Measurements from ENCODE around the gene PANK2.
"Not testable (repeated sequence)": the region's sequence is repeated elsewhere in the genome, so short reads cannot be mapped to it uniquely, and the experiment has no call there.

PANK2 gene

GRCh38 chr20:3888622-3889488, at the start of gene PANK2:
TSS of gene PANK2 (plus strand) at chr20:3889387.
- peak; percentile 84 to 95 (median 92) for DNase-seq

DNA sequence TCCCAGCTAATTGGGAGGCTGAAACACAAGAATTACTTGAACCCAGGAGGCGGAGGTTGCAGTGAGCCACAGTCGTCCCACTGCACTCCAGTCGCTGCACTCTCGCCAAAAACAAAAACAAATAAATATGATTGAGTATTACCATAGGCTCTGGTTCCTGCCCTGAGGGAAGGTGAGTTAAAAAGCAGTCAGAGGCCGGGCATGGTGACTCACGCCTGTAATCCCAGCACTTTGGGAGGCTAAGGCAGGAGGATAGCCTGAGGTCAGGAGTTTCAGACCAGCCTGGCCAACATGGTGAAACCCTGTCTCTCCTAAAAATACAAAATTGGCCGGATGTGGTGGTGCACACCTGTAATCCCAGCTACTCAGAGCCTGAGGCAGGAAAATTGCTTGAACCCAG, 49.0 kb upstream of the PANK2 start:
- not testable (repeated sequence) for DNase-seq

GRCh38 chr20:3842348-3842930, 46.7 kb upstream of the PANK2 start:
- DNase-seq = no peak

- no peak for DNase-seq
These were observed 45.7 kb upstream of the PANK2 start for GRCh38 chr20:3843490-3843889.

- DNase-seq = not testable (repeated sequence)
These were observed 45.1 kb upstream of the PANK2 start for GRCh38 chr20:3843990-3844619.

DNA sequence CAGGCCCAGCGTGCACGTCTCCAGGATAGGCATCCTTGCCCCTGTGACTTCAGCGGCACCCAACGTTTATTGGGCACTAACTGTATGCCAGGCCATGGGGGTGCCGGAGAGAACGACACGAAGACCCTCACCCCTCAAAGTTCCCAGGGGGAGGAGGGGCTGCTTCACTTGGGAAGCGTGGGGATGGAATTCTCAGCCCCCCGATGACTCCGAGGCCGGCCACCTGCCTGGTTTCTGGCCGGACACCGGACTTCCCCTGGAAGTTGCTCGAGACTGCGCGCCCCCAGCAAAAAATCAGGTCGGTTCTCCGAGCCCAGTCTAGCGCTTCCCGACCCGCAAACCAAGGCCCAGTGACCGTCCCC, 42.8 kb upstream of the PANK2 start:
- no peak for DNase-seq

DNA sequence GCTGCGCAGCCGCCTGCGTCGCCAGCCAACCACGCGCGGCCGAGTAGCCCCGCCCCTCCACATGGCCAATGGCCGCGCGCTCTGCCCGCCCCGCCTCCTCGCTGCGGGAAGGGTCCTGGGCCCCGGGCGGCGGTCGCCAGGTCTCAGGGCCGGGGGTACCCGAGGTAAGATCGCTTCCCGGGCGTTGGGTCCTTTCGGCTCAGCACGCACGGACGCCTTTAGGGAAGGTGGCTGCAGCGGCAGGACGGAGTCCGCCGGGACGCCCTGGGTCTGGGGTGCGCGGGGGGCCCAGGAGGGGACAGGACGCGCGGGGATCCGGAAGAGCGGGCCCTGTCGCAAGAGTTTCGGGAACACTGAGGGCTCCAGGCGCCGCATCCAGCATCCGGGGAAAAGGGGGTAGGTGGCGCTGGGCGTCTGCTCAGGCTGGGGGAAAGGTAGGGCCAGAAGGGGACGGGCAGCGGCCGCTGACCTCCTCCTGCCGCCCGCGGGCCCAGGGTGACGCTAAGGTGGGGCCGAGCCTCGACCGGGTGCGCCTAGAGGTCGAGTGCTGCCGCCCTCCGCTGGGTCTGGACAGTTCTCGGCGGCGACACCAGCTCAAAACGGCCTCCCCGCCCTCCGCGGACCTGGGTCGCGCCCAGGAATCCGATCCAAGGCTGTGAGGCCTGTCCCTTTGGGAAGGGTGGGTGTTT, 42.3 kb upstream of the PANK2 start, which contains the start of gene MAVS:
Gene MAVS, plus strand, starts transcription at position 95 of the 689 bp plus-strand sequence. CDS start 7,791 bp downstream, outside the sequence.
- DNase-seq = peak; percentile 49 to 84 (median 64)

GRCh38 chr20:3847429-3847940, 41.7 kb upstream of the PANK2 start:
- DNase-seq = no peak

GRCh38 chr20:3848565-3848964, 40.6 kb upstream of the PANK2 start:
- no peak for DNase-seq

DNA sequence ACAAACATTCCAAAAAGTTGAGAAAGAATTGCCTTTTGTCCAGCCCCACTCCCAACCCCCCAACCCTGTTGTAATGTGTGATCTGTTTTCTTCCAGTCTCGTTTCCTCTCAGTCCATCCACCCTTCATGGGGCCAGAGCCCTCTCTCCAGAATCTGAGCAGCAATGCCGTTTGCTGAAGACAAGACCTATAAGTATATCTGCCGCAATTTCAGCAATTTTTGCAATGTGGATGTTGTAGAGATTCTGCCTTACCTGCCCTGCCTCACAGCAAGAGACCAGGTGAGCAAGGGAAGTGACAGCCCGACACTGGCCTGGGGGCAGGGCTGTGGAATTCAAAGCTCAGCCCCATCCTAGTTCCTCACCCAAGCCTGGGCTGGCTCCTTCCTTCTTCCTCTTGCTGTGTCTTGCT, 34.7 kb upstream of the PANK2 start:
- DNase-seq = no peak

GRCh38 chr20:3857405-3857804, 31.8 kb upstream of the PANK2 start:
- no peak for DNase-seq

GRCh38 chr20:3858689-3859088, 30.5 kb upstream of the PANK2 start:
- no peak for DNase-seq

GRCh38 chr20:3861191-3861590, 28.0 kb upstream of the PANK2 start:
- DNase-seq = no peak

GRCh38 chr20:3862333-3862732, 26.9 kb upstream of the PANK2 start:
- no peak for DNase-seq

GRCh38 chr20:3863317-3863716, 25.9 kb upstream of the PANK2 start:
- no peak for DNase-seq

DNA sequence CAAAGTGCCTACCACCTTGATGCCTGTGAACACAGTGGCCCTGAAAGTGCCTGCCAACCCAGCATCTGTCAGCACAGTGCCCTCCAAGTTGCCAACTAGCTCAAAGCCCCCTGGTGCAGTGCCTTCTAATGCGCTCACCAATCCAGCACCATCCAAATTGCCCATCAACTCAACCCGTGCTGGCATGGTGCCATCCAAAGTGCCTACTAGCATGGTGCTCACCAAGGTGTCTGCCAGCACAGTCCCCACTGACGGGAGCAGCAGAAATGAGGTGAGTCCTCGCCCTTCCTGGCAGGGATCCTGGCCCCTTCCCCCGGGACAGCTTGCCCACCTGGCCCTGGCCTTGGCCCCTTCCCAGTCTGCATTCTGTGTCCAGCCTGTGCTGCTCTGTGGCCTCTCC, 24.7 kb upstream of the PANK2 start:
- DNase-seq = no peak

DNA sequence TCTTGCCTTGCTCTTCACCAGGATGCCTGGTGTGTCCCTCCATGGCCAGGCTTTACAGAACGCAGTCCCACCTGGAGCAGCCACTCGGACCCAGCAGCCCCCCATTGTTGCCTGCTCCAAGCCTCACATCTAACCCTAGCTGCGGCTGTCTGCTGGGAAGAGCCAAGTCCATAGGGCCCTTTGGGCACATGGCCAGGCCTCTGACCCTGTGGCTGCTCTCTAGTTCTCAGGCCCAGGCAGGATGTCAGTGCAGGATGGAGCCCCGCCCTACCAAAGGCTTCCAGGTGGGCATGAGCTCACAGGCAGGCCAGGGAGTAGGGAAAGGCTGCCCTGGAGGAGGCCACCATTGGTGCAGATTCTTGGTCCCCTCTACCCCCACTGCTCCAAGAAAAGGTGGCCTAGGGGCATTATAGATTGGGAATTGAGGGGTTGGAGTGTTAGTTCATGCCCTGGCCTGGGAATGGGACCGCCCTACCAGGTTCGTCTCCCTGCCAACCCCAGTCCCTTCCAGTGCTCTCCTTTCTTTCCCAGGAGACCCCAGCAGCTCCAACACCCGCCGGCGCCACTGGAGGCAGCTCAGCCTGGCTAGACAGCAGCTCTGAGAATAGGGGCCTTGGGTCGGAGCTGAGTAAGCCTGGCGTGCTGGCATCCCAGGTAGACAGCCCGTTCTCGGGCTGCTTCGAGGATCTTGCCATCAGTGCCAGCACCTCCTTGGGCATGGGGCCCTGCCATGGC, 23.9 kb upstream of the PANK2 start:
- no peak for DNase-seq

- no peak for DNase-seq
These were observed 23.2 kb upstream of the PANK2 start for GRCh38 chr20:3865887-3866407.

GRCh38 chr20:3866464-3866863, 22.7 kb upstream of the PANK2 start:
- no peak for DNase-seq

GRCh38 chr20:3867802-3868201, 21.4 kb upstream of the PANK2 start:
- DNase-seq = no peak

GRCh38 chr20:3869839-3870634, 19.1 kb upstream of the PANK2 start:
- DNase-seq = no peak

Measured in activated naive CD4-positive, alpha-beta T cell (primary cell).